ENCODE measurements around the gene SEL1L3.

DNA sequence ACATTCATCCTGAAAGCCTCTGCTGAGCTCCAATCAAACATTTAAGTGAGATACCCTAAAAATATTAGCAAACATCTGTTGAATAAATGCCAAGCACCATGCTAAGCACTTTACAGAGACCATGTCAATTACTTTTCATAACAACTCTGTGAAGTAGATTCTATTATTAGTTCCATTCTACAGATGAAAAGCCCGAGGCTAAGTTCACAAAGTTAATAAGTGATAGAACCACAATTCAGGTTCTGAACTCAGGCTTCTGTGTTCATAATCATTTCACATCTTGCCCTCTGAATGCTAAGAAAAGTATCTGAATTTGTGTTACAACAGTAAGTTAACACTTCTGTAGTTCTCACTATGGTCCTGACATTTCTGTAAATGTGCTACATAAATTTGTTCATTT, 27.4 kb downstream of the SEL1L3 start:
- TF ChIP-seq CTCF (IDR thresholded peaks at IDR 0.05; ENCODE audit: insufficient read depth, low read length) (no peak), GABPA (IDR thresholded peaks at IDR 0.05; ENCODE audit: low read depth) (no peak), REST (IDR thresholded peaks at IDR 0.05; ENCODE audit: insufficient replicate concordance, low read depth) (no peak), POLR2AphosphoS5 (IDR thresholded peaks at IDR 0.05; ENCODE audit: low read depth) (no peak), SPI1 (IDR thresholded peaks at IDR 0.05; ENCODE audit: borderline replicate concordance, low read depth) (no peak)
